Measurements from ENCODE around the gene RAB20. TPM values are rescaled to one million over a fixed set of nuclear protein-coding genes. Genes with fewer than 3 reads are reported as not detected.

RAB20 gene
- polyA plus RNA-seq, 1 donor (not counting 4 experiments of a cell fraction or from before 2014, with no cell fraction given), result 4.3 TPM

- H3K27me3 ChIP-seq (ENCODE audit: control insufficient read depth, extremely low read depth, insufficient read depth, low read length), result no peaks in the 10 kb centered on the region
- no peaks in the 10 kb centered on the region for H3K9me1 ChIP-seq (ENCODE audit: control insufficient read depth, extremely low read depth, insufficient read depth, low read length)
- H4K20me1 ChIP-seq (ENCODE audit: control insufficient read depth, extremely low read depth, insufficient read depth, low read length), result no peaks in the 10 kb centered on the region
- no peaks in the 10 kb centered on the region for H3K9me3 ChIP-seq (ENCODE audit: control insufficient read depth, low read depth, low read length)
- no peaks in the 10 kb centered on the region for H3K4me1 ChIP-seq (ENCODE audit: control insufficient read depth, extremely low read depth, insufficient read depth, low read length)
- H3K27ac ChIP-seq (ENCODE audit: control insufficient read depth, insufficient read depth, low read length), result no peak overlapping the region
- no peak overlapping the region for H3K9ac ChIP-seq (ENCODE audit: control insufficient read depth, extremely low read depth, insufficient read depth, low read length)
- DNase-seq (ENCODE audit: low read depth, low spot score), result no peak
- H2AFZ ChIP-seq (ENCODE audit: control insufficient read depth, low read length), result no peak overlapping the region
- H3K4me3 ChIP-seq (ENCODE audit: control insufficient read depth in 2 of 3, extremely low read depth in 1 of 3, insufficient read depth in 2 of 3, low read depth in 1 of 3, low read length in 3 of 3), result no peak overlapping the region
- no peak for FAIRE-seq
- TF ChIP-seq EZH2 (IDR thresholded peaks at IDR 0.05; ENCODE audit: low read length) (no peak), CTCF (optimal IDR thresholded peaks at IDR 0.05 in 1 of 3, IDR thresholded peaks at IDR 0.05 in 1 of 3, conservative IDR thresholded peaks at IDR 0.05 in 1 of 3; ENCODE audit: extremely low read depth in 1 of 3, insufficient read depth in 2 of 3, low read length in 3 of 3) (no peak)
- dilution Hi-C loops (cut with MboI; ENCODE audit: extremely low pct_ligation_motif_present, low sequenced_read_pairs), result no loop called here
- no peaks in the 10 kb centered on the region for H3K79me2 ChIP-seq (ENCODE audit: control insufficient read depth, insufficient read depth, low read length)
- H3K36me3 ChIP-seq (ENCODE audit: control insufficient read depth in 2 of 2, extremely low read depth in 1 of 2, insufficient read depth in 2 of 2, low read length in 2 of 2), result no peaks in the 10 kb centered on the region
- no peak overlapping the region for H3K4me2 ChIP-seq (ENCODE audit: control insufficient read depth, extremely low read depth, insufficient read depth, low read depth, low read length)
Measured at GRCh38 chr13:110540871-110541525, 20.5 kb downstream of the RAB20 start.

GRCh38 chr13:110539894-110540293 lies 21.6 kb downstream of the RAB20 start:
- no peak overlapping the region for H3K4me3 ChIP-seq (ENCODE audit: control insufficient read depth in 2 of 3, extremely low read depth in 1 of 3, insufficient read depth in 2 of 3, low read depth in 1 of 3, low read length in 3 of 3)

More at GRCh38 chr13:110539894-110540293, 21.6 kb downstream of the RAB20 start:
- dilution Hi-C loops (cut with MboI; ENCODE audit: extremely low pct_ligation_motif_present, low sequenced_read_pairs), result no loop called here
- FAIRE-seq (no peak), DNase-seq (ENCODE audit: low read depth, low spot score) (no peak)
- Histone ChIP-seq H3K79me2 (ENCODE audit: control insufficient read depth, insufficient read depth, low read length) (no peaks in the 10 kb centered on the region), H3K27me3 (ENCODE audit: control insufficient read depth, extremely low read depth, insufficient read depth, low read length) (no peaks in the 10 kb centered on the region), H3K9ac (ENCODE audit: control insufficient read depth, extremely low read depth, insufficient read depth, low read length) (no peak overlapping the region), H3K4me1 (ENCODE audit: control insufficient read depth, extremely low read depth, insufficient read depth, low read length) (no peaks in the 10 kb centered on the region), H3K9me1 (ENCODE audit: control insufficient read depth, extremely low read depth, insufficient read depth, low read length) (no peaks in the 10 kb centered on the region), H3K27ac (ENCODE audit: control insufficient read depth, insufficient read depth, low read length) (no peak overlapping the region), H3K9me3 (ENCODE audit: control insufficient read depth, low read depth, low read length) (no peaks in the 10 kb centered on the region), H3K4me2 (ENCODE audit: control insufficient read depth, extremely low read depth, insufficient read depth, low read depth, low read length) (no peak overlapping the region), H4K20me1 (ENCODE audit: control insufficient read depth, extremely low read depth, insufficient read depth, low read length) (no peaks in the 10 kb centered on the region), H2AFZ (ENCODE audit: control insufficient read depth, low read length) (no peak overlapping the region), H3K36me3 (ENCODE audit: control insufficient read depth in 2 of 2, extremely low read depth in 1 of 2, insufficient read depth in 2 of 2, low read length in 2 of 2) (no peaks in the 10 kb centered on the region)
- TF ChIP-seq CTCF (optimal IDR thresholded peaks at IDR 0.05 in 1 of 3, IDR thresholded peaks at IDR 0.05 in 1 of 3, conservative IDR thresholded peaks at IDR 0.05 in 1 of 3; ENCODE audit: extremely low read depth in 1 of 3, insufficient read depth in 2 of 3, low read length in 3 of 3) (no peak), EZH2 (IDR thresholded peaks at IDR 0.05; ENCODE audit: low read length) (no peak)

Data from keratinocyte (primary cell).